Spleen (tissue), 7 donors: ENCODE data around the gene SLC29A3.

Experiments used
- POLR2A ChIP-seq, 3 donors: fragments of 450-650 bp; IDR thresholded peaks; one replicate each; pipeline ENCODE4 v1.5.1; 2017; ENCODE audit warnings: antibody characterized with exemption in 3 of 3, mild to moderate bottlenecking in 1 of 3
- POLR2AphosphoS5 ChIP-seq, 3 donors: sonication (generic); formaldehyde crosslinking; IDR thresholded peaks; one replicate each; pipeline ENCODE4 v1.5.1; 2017; ENCODE audit warnings: antibody characterized with exemption in 3 of 3
- TF ChIP-seq, protein P1 (sequence below), 11 experiments: fragments of 200-600 bp in 7 of 11; fragments of 450-650 bp in 4 of 11; sonication (generic) in 4 of 11; IDR thresholded peaks in 8 of 11; conservative IDR thresholded peaks in 3 of 11; 1 replicate in 7 of 11; 2 replicates in 4 of 11; pipeline versions ENCODE4 v1.4.0 to v1.8.0; 2016 to 2021; ENCODE audit warnings: antibody characterized with exemption in 11 of 11, inconsistent platforms in 4 of 11, mild to moderate bottlenecking in 1 of 11
- donor health status: DM: no; HTN: no; CAD: no; lungs with moderate emphysema.
- donor health status: DM: no; HTN: no; CAD: no.
- donor health status: DM: no; HTN: no; CAD: no.

GRCh38 chr10:71321386-71321785, 2.3 kb downstream of the SLC29A3 start:
- TF ChIP-seq POLR2A (IDR thresholded peaks at IDR 0.05), result no peak
- TF ChIP-seq, protein P1, sequence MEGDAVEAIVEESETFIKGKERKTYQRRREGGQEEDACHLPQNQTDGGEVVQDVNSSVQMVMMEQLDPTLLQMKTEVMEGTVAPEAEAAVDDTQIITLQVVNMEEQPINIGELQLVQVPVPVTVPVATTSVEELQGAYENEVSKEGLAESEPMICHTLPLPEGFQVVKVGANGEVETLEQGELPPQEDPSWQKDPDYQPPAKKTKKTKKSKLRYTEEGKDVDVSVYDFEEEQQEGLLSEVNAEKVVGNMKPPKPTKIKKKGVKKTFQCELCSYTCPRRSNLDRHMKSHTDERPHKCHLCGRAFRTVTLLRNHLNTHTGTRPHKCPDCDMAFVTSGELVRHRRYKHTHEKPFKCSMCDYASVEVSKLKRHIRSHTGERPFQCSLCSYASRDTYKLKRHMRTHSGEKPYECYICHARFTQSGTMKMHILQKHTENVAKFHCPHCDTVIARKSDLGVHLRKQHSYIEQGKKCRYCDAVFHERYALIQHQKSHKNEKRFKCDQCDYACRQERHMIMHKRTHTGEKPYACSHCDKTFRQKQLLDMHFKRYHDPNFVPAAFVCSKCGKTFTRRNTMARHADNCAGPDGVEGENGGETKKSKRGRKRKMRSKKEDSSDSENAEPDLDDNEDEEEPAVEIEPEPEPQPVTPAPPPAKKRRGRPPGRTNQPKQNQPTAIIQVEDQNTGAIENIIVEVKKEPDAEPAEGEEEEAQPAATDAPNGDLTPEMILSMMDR (IDR thresholded peaks at IDR 0.05 in 8 of 11, conservative IDR thresholded peaks at IDR 0.05 in 3 of 11), result no peak
- TF ChIP-seq POLR2AphosphoS5 (IDR thresholded peaks at IDR 0.05), result no peak
